SJSA1 (cell line): ENCODE results near the gene SCP2. TPM values are rescaled to one million over a fixed set of nuclear protein-coding genes. Genes with fewer than 3 reads are reported as not detected.

Experiments
- DNase-seq, 2 experiments: peaks; one replicate each; pipeline ENCODE4 v3.0.0-alpha.2; 2015 to 2020; ENCODE audit warnings: low spot score in 2 of 2, low read depth in 1 of 2
- H3K27ac ChIP-seq: fragments of 250-450 bp; sonication (Bioruptor Pico); 2 replicates; pipeline ENCODE4 v1.5.1; 2020; ENCODE audit warnings: mild to moderate bottlenecking, moderate library complexity
- H3K27me3 ChIP-seq: fragments of 250-450 bp; sonication (Bioruptor Pico); replicated peaks from 2 replicates; pipeline ENCODE4 v1.5.1; 2020; ENCODE audit warnings: mild to moderate bottlenecking, moderate library complexity
- H3K36me3 ChIP-seq: fragments of 250-450 bp; sonication (Bioruptor Pico); 2 replicates; pipeline ENCODE4 v1.5.1; 2020; ENCODE audit warnings: mild to moderate bottlenecking
- H3K4me1 ChIP-seq: fragments of 250-450 bp; sonication (Bioruptor Pico); replicated peaks from 2 replicates; pipeline ENCODE4 v1.6.1; 2021; ENCODE audit warnings: mild to moderate bottlenecking
- H3K4me3 ChIP-seq: fragments of 250-450 bp; sonication (Bioruptor Pico); 2 replicates; pipeline ENCODE4 v1.5.1; 2020; ENCODE audit warnings: mild to moderate bottlenecking
- H3K9me3 ChIP-seq: fragments of 250-450 bp; sonication (Bioruptor Pico); replicated peaks from 2 replicates; pipeline ENCODE4 v1.5.1; 2020; ENCODE audit warnings: mild to moderate bottlenecking
- total RNA-seq: library from RNA; depleted of rRNA; stranded (reverse); fragments of >200 nt; shearing (Covaris generic); gene quantifications from 2 replicates; pipeline ENCODE4 v1.2.3, GENCODE V29; 2014

SCP2 gene
- total RNA-seq, 1 experiment from 2014 or later = 288 TPM

DNA sequence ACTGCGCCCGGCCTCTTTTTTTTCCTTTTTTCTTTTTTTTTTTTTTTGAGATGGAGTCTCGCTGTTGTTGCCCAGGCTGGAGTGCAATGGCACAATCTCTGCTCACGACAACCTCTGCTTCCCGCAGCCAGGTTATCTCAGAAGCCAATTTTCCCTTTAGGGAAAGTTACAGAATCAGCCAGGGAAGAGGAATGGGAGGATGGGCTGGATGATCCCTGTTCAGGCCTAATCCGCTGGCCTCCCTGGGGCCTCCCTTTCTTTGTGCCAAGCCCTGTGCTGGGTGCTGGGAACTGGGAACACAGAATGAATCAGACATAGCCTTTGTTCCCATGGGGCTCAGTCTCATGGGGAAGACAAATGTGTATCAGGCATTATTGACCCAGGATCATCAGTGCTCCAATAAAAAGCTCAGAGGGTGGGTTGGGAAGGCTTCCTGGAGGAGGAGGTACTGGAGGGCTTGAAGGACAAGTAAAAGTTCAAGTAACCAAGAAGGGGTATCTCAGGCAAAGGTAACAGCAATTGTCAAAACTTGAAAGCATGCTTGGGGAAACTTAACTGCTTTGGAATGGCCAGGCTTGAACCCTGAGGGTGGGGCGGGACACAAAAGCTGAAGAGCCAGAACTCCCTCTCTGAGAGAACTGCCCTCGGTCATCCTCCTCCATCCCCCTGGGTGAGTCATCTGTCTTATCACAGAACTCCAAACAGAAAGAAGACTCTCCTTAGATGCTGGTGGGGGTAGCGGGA lies 19.8 kb upstream of the SCP2 start:
- DNase-seq = no peak
- Histone ChIP-seq H3K27me3 (no peaks in the 10 kb centered on the region), H3K9me3 (no peaks in the 10 kb centered on the region), H3K4me3 (no peak overlapping the region), H3K27ac (no peak overlapping the region), H3K36me3 (no peaks in the 10 kb centered on the region), H3K4me1 (peaks cover 8% of the 10 kb centered on the region; the same call in 1 of the 2 replicates)

DNA sequence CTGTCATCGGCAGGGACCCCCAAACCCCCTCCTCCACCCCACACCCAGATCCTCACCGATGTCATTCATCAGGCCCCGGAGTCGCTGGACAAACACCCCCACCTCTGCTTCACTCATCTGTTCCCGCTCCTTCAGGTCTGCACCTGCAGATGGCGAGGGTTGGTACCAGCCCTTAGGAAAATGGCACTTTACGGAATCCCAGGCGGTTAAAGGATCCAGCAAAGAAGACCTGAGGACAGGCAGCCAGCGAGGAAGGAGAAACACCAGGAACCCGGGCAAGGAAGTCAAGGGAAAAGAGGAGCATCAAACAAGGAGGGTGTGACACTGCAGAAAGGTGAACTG lies 19.3 kb upstream of the SCP2 start:
- Histone ChIP-seq H3K27ac (no peak overlapping the region), H3K4me1 (peaks cover 8% of the 10 kb centered on the region; the same call in 1 of the 2 replicates), H3K27me3 (no peaks in the 10 kb centered on the region), H3K36me3 (no peaks in the 10 kb centered on the region), H3K9me3 (no peaks in the 10 kb centered on the region), H3K4me3 (no peak overlapping the region)
- DNase-seq = no peak

DNA sequence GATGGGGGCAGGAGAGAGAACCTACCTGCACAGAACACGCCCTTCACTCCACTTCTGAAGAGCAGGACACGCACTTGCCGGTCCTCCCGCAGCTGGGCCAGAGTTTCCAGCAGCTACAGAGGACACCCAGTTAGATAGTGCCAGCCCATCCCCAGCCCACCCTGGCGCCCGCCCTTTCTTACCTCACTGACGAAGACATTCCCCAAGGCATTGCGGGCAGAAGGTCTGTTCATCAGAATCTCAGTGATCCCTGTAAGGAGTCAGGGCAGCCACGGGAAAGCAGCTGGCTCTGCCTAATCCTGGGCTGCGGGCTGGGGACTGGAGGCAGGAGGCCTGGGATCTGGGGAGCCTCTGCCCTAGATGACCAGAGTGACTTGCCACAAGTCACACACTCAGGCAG lies 15.5 kb upstream of the SCP2 start:
- H3K36me3 ChIP-seq = no peaks in the 10 kb centered on the region
- no peak overlapping the region for H3K27ac ChIP-seq
- no peak overlapping the region for H3K4me3 ChIP-seq
- H3K4me1 ChIP-seq = no peaks in the 10 kb centered on the region
- no peak for DNase-seq
- H3K9me3 ChIP-seq = no peaks in the 10 kb centered on the region
- no peaks in the 10 kb centered on the region for H3K27me3 ChIP-seq

DNA sequence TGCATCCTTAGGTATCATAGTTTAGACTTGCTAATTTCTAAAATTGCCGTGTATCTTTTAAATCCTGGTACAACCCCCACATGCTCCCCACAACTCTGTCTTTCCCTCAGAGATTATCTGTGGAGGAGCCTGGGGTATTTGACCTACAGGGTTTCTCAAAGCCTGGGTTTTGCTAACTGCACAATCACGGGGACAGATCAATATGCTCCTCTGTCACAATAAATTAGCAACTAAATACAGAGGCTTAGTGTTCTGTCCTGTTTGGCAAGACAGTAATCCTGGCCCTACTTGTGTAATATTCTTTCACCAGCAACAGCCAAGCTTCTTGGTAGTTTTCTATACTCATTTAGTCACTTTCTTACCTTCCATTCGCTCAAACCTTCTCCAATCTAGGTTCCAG lies 14.1 kb upstream of the SCP2 start:
- H3K27me3 ChIP-seq = no peaks in the 10 kb centered on the region

DNA sequence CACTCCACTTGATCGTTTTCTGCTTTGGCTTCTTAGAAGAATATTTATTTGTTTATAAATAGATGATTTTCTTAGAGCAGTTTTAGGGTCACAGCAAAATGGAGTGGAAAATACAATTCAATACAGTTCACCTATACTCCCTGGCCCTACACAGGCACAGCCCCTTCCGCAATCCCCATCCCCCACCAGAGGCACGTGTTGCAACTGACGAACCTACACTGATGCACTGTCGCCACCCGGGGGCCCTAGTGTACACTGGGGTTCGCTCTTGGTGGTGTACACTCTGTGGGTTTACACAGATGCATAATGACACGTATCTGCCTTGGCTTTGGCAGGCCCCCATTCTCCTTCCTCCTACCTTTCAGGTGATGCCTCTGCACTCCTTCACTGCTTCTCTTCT lies 13.5 kb upstream of the SCP2 start:
- no peaks in the 10 kb centered on the region for H3K4me1 ChIP-seq
- DNase-seq = no peak
- no peaks in the 10 kb centered on the region for H3K27me3 ChIP-seq
- H3K36me3 ChIP-seq = no peaks in the 10 kb centered on the region
- H3K4me3 ChIP-seq = no peak overlapping the region
- H3K9me3 ChIP-seq = no peaks in the 10 kb centered on the region; the same call in 1 of the 2 replicates
- no peak overlapping the region for H3K27ac ChIP-seq

More for the DNA sequence above, 14.1 kb upstream of the SCP2 start:
- Histone ChIP-seq H3K9me3 (no peaks in the 10 kb centered on the region; the same call in 1 of the 2 replicates), H3K27ac (no peak overlapping the region), H3K4me1 (no peaks in the 10 kb centered on the region), H3K36me3 (no peaks in the 10 kb centered on the region), H3K4me3 (no peak overlapping the region)
- no peak for DNase-seq

DNA sequence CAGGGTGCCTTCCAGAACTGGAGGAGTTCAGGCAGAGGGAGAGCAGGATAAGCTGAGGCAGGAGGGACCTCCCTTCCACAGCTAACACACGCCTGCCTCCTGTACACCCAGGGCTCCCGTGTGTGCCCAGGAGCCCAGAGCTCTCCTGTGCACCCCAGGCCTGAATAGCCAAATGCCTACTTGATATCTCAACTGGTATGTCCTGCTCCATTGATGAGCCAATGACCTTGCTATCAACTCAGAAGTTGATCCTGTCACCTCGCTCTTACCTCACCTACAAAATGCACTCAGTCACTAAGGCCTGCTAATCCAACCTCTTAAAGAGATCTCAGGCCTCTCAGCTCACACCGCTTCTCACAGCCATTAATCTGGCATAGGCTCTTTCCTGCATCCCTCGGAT lies 12.6 kb upstream of the SCP2 start:
- Histone ChIP-seq H3K9me3 (no peaks in the 10 kb centered on the region; the same call in 1 of the 2 replicates), H3K27me3 (no peaks in the 10 kb centered on the region), H3K4me1 (no peaks in the 10 kb centered on the region), H3K36me3 (no peaks in the 10 kb centered on the region), H3K4me3 (no peak overlapping the region), H3K27ac (no peak overlapping the region)
- no peak for DNase-seq

DNA sequence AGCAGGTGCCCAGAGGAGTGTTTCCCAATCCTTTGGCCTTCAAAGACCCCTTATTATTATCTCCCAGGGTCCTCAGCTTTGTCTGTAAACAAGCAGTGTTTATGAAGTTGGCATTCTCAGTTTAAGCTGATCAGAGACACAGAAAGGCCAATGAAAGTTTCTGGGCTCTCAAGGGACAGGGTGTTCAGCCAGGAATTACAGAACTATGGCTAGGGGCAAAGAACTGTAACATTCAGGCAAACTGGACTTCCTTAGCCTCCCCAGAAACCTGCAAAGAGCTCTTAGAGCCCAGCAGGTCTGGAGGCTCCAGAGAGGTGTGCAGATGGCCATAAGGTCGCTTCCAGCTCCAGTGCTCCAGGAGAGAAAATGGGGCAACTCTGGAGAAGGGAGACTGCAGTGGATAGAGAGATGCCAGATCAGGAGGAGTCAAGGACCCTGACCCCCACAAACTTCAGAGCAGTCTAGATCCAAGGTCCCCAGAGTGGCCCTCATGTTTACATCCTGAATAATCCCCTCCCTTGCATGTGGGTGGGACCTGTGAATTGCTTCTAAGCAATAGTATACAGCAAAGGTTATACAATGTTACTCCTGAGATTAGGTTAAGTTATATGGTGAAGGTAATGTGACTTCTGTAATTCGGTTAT lies 11.7 kb upstream of the SCP2 start:
- Histone ChIP-seq H3K36me3 (no peaks in the 10 kb centered on the region), H3K4me3 (no peak overlapping the region), H3K4me1 (no peaks in the 10 kb centered on the region), H3K27ac (no peak overlapping the region), H3K27me3 (no peaks in the 10 kb centered on the region), H3K9me3 (no peaks in the 10 kb centered on the region; the same call in 1 of the 2 replicates)
- no peak for DNase-seq

DNA sequence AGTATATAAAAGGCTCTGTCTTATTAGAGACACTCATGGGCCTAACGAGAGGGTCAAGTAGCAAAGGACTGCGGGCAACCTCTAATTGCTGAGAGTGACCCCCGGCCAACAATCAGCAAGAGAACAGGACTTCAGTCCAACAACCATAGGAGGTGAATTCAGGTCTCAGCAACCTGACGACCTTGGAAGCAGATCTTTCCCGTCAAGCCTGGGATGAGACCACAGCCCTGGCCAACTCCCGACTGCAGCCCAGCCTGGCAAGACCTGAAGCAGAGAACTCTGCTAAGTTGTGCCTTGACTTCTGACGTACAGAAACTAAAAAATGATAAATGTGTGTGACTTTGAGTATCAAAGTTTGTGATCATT lies 11.2 kb upstream of the SCP2 start:
- Histone ChIP-seq H3K36me3 (no peaks in the 10 kb centered on the region), H3K4me3 (no peak overlapping the region), H3K27ac (no peak overlapping the region), H3K27me3 (no peaks in the 10 kb centered on the region), H3K9me3 (no peaks in the 10 kb centered on the region; the same call in 1 of the 2 replicates), H3K4me1 (no peaks in the 10 kb centered on the region; the same call in 1 of the 2 replicates)
- no peak for DNase-seq

DNA sequence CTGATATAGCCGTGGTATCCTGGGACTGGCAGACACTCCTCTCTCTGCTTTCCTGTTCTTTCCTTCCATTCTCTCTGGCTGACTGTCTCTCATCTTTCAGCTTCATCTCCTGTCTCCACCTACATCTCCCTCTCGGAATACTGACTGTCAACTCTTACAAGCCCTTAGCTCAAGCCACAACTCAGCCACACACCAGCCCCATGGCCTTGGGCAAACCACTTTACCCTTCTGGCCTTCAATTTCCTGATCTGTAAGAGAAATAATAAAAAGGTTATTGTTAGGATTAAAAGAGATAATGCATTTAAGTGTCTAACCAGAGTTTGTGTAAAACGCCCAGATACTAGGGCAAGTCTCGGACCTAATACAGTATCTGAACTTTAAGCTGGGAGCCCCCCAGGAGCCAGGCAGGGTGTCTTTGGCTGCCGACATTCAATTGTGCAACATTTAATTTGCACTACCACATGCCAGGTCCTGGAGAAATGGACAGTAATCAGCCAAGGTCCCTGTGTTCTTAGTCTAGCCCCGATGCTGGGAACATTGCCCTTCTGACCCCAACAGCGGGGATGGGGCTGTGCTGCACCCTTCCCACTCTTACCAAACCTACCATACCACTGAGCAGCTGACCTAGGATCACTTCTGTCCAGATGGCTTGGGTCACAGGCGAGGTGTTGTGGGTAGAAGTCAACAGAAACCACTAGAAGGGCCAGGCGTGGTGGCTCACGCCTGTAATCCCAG lies 10.7 kb upstream of the SCP2 start:
- no peak for DNase-seq
- Histone ChIP-seq H3K4me1 (peaks cover 3% of the 10 kb centered on the region), H3K27ac (no peak overlapping the region), H3K27me3 (no peaks in the 10 kb centered on the region), H3K9me3 (no peaks in the 10 kb centered on the region; the same call in 1 of the 2 replicates), H3K4me3 (no peak overlapping the region), H3K36me3 (no peaks in the 10 kb centered on the region)

DNA sequence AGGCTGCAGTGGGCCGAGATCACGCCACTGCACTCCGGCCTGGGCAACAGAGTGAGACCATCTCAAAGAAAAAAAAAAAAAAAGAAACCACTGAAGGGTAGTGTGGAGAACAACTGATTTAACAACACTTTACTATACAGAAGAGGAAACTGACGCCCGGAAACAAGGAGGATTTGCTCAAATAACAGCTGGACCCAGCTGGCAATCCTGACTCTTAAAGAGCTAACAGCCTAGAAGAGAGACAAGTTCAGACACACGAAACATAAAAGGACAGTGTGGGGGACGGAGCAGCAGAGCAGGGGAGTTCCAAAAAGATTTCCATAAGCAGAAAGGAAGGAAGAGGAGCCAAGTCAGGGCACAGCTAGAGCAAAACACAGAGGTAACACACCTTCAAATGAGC lies 9.9 kb upstream of the SCP2 start:
- Histone ChIP-seq H3K36me3 (no peaks in the 10 kb centered on the region), H3K4me1 (peaks cover 7% of the 10 kb centered on the region), H3K9me3 (no peaks in the 10 kb centered on the region; the same call in 1 of the 2 replicates), H3K27me3 (no peaks in the 10 kb centered on the region), H3K27ac (no peak overlapping the region), H3K4me3 (no peak overlapping the region)
- DNase-seq = no peak

DNA sequence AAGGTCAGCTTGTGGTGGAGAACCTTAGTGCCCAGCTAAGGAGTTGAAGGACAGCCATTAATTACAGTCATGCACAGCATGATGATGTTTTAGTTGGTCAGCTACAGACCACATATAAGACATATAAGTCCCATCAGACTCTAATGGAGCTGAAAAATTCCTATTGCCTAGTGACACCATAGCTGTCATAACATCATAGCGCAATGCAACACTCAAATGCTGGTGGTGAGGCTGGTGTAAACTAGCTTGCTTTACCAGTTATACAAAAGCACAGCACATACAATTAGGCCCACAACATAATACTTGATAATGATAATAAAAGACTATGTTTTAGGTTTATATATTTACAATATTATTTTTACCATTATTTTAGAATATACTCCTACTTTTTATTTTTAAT lies 9.5 kb upstream of the SCP2 start:
- no peaks in the 10 kb centered on the region; the same call in 1 of the 2 replicates for H3K9me3 ChIP-seq
- DNase-seq = no peak
- no peak overlapping the region for H3K27ac ChIP-seq
- no peaks in the 10 kb centered on the region for H3K36me3 ChIP-seq
- H3K4me1 ChIP-seq = peaks cover 7% of the 10 kb centered on the region
- no peaks in the 10 kb centered on the region for H3K27me3 ChIP-seq
- no peak overlapping the region for H3K4me3 ChIP-seq

DNA sequence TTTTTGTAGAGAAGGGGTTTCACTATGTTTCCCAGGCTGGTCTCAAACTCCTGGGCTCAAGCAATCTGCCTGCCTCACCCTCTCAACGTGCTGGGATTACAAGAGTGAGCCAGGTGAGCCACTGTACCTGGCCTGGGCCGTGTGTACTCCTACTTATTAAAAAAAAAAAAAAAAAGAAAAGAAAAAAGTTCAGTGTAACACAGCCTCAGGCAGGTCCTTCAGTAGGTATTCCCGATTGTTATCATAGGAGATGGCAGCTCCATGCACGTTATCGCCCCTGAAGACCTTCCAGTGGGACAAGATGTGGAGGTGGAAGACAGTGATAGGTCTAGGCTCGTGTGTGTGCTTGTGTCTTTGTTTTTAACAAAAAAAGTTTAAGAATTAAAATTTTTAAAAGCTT lies 8.9 kb upstream of the SCP2 start:
- no peaks in the 10 kb centered on the region for H3K27me3 ChIP-seq
- H3K36me3 ChIP-seq = no peaks in the 10 kb centered on the region
- no peaks in the 10 kb centered on the region; the same call in 1 of the 2 replicates for H3K9me3 ChIP-seq
- H3K4me3 ChIP-seq = no peak overlapping the region
- DNase-seq = no peak
- H3K27ac ChIP-seq = no peak overlapping the region
- H3K4me1 ChIP-seq = peaks cover 7% of the 10 kb centered on the region

DNA sequence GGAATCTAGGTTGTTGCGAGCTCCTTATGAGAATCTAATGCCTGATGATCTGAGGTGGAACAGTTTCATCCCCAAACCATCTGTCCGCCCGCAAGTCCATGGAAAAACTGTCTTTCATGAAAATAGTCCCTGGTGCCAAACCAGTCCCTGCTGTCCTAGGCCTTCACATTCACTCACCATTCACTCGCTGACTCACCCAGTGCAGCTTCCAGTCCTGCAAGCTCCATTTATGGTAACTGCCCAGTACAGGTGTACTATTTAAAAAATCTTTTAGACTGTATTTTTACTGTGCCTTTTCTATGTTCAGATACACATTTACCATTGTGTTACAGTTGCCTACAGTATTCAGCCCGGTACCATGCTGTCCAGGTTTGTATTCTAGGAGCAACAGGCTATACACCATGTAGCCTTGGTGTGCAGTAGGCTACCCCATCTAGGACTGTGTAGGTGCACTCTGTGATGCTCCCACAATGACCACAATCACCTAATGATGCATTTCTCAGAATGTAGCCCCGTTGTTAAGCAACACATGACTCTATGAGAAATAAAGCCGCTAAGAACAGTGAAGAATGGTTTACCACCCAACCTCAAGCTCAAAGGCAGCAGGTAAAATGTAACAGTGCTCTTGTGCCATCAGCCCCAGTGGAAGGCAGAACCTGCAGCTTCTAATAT lies 7.9 kb upstream of the SCP2 start:
- H3K9me3 ChIP-seq = no peaks in the 10 kb centered on the region; the same call in 1 of the 2 replicates
- H3K27ac ChIP-seq = no peak overlapping the region
- no peaks in the 10 kb centered on the region for H3K27me3 ChIP-seq
- peaks cover 7% of the 10 kb centered on the region for H3K4me1 ChIP-seq
- H3K4me3 ChIP-seq = no peak overlapping the region
- DNase-seq = no peak
- no peaks in the 10 kb centered on the region for H3K36me3 ChIP-seq
